ENCODE results near the gene CES1. TPM values are rescaled to one million over a fixed set of nuclear protein-coding genes. Genes with fewer than 3 reads are reported as not detected.

Gene CES1
- total and polyA plus RNA-seq, 10 of the 15 experiments (the other 5 are each of a cell fraction or from before 2014, with no cell fraction given): 0.08 to 0.69 (median 0.27) TPM; not detected in 6

DNA sequence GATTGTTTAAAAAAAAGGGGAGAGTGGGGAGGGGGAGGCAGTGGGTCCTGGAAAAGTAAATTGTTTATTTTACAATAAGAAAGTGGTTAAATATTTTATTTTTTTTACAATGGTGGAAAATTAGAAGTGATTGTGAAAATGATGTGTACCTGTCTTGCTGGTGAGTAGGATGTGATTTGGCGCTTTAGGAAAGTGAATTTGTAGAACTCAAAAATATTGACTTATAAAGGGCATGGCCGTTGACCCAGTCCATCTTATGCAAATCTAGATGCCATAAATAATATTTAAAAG lies 10.2 kb upstream of the CES1 start (continued):
- no peak for TF ChIP-seq NRF1 (conservative IDR thresholded peaks at IDR 0.05; ENCODE audit: low read depth, low read length)
- TF ChIP-seq, protein P1, sequence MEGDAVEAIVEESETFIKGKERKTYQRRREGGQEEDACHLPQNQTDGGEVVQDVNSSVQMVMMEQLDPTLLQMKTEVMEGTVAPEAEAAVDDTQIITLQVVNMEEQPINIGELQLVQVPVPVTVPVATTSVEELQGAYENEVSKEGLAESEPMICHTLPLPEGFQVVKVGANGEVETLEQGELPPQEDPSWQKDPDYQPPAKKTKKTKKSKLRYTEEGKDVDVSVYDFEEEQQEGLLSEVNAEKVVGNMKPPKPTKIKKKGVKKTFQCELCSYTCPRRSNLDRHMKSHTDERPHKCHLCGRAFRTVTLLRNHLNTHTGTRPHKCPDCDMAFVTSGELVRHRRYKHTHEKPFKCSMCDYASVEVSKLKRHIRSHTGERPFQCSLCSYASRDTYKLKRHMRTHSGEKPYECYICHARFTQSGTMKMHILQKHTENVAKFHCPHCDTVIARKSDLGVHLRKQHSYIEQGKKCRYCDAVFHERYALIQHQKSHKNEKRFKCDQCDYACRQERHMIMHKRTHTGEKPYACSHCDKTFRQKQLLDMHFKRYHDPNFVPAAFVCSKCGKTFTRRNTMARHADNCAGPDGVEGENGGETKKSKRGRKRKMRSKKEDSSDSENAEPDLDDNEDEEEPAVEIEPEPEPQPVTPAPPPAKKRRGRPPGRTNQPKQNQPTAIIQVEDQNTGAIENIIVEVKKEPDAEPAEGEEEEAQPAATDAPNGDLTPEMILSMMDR (IDR thresholded peaks at IDR 0.05 in 2 of 3, conservative IDR thresholded peaks at IDR 0.05 in 1 of 3; ENCODE audit: control insufficient read depth in 2 of 3, extremely low read depth in 1 of 3, insufficient read depth in 1 of 3, low read depth in 3 of 3, low read length in 3 of 3): no peak; a peak in 1 of 6 replicates

DNA sequence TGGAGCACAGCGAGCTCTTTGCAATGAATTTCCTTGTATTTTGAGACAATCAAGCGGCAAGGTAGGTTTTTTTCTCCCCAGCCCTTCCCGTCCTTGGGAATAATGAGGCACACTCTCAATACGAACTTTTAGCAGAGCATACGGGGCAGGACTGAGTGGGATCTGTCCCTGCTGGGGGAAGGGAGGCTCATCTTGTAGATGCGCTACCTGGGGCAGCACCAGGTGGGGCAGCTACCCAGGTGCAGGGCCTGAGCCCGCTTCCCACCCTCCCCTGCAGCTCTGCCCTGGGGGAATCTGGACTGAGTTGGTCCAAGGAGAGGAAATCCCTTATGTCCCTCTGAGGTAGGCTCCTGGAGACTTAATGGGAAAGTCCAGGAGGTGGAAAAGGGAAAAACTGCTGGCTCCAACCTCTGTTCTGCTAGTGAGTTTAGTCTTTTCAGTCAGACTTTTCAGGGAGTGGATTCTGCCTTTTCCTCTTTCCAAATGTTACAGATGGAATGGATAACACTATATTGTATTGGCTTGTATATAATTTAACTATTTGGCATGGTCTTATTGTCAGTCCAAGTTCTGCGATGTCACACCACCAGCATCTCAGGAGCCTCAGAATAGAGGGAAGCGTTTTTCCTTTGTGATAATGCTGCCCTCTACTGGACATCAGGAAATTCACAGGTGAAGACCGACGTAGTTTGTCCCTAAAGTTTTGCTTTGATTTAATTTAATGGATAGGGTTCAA lies 9.6 kb upstream of the CES1 start:
- no peaks in the 10 kb centered on the region for H3K79me2 ChIP-seq (ENCODE audit: control insufficient read depth, insufficient read depth, low read length)
- TF ChIP-seq HCFC1 (IDR thresholded peaks at IDR 0.05; ENCODE audit: low read length): no peak
- TF ChIP-seq, protein P1 (IDR thresholded peaks at IDR 0.05 in 2 of 3, conservative IDR thresholded peaks at IDR 0.05 in 1 of 3; ENCODE audit: control insufficient read depth in 2 of 3, extremely low read depth in 1 of 3, insufficient read depth in 1 of 3, low read depth in 3 of 3, low read length in 3 of 3): peak; percentile 55 to 73 (median 58)
- peak; percentile 65; the same call in 1 of the 2 replicates for TF ChIP-seq SMC3 (IDR thresholded peaks at IDR 0.05; ENCODE audit: borderline replicate concordance, low read length)
- TF ChIP-seq CREB1 (IDR thresholded peaks at IDR 0.05; ENCODE audit: low read depth): no peak
- TF ChIP-seq RAD21 (IDR thresholded peaks at IDR 0.05; ENCODE audit: insufficient read depth, low read depth, low read length): peak; percentile 84
- ATAC-seq: peak; percentile 78
- FAIRE-seq: peak; percentile 73
- ChIA-PET RAD21 (ENCODE audit: unreplicated experiment) (interaction anchor here (1.6 to 2.1 kb wide), 3 partner anchors 130 to 378 kb away, joined by 3 to 9 read pairs (median 6); no protein-coding TSS in a partner anchor), SMC1A (ENCODE audit: uncharacterized antibody, unreplicated experiment) (interaction anchor here (0.5 to 2.4 kb wide), 5 partner anchors 128 to 859 kb away, joined by 3 to 10 read pairs (median 4); no protein-coding TSS in a partner anchor), CTCF (interaction anchor here (0.6 to 3.5 kb wide), 4 partner anchors 16 to 476 kb away, joined by 3 to 37 read pairs (median 12); no protein-coding TSS in a partner anchor), POLR2A (no interaction called here)
- no peak overlapping the region for H3K4me3 ChIP-seq
- no peak overlapping the region for H3K27ac ChIP-seq (ENCODE audit: control insufficient read depth, insufficient read depth)
- in situ Hi-C loops (cut with MboI): loop anchor here (5.0 kb wide), 2 partner anchors 130 to 375 kb away; no protein-coding TSS in a partner anchor
- intact Hi-C loops (cut with micrococcal nuclease; ENCODE audit: unreplicated experiment): loop anchor here (1.0 kb wide), 2 partner anchors 130 to 377 kb away; no protein-coding TSS in a partner anchor
- no peaks in the 10 kb centered on the region for H3K4me1 ChIP-seq (ENCODE audit: control insufficient read depth, insufficient read depth, low read length)
- H4K20me1 ChIP-seq (ENCODE audit: control insufficient read depth, insufficient read depth): no peaks in the 10 kb centered on the region
- H3K36me3 ChIP-seq (ENCODE audit: control insufficient read depth in 2 of 2, insufficient read depth in 2 of 2, low read length in 1 of 2): no peaks in the 10 kb centered on the region
- no TSS peak for BruUV-seq (replicated peaks)
- 36% methylated on average over 11 of the region's 11 CpGs for WGBS (ENCODE audit: insufficient coverage, insufficient replicate concordance, low lambda C conversion rate, missing lambda C conversion rate)
- no peak for DNase-seq (ENCODE audit: low read depth, low spot score)
- no peaks in the 10 kb centered on the region for H3K9me3 ChIP-seq (replicated peaks; ENCODE audit: control insufficient read depth, insufficient read depth, low read length)
- H3K9ac ChIP-seq (ENCODE audit: control insufficient read depth, insufficient read depth, low read length): no peak overlapping the region
- no peak overlapping the region for H2AFZ ChIP-seq (ENCODE audit: control insufficient read depth, low read depth, low read length)
- no peak overlapping the region for H3K4me2 ChIP-seq (ENCODE audit: control insufficient read depth, insufficient read depth)
- H3K27me3 ChIP-seq (replicated peaks in 1 of 2; ENCODE audit: control insufficient read depth in 2 of 2, insufficient read depth in 2 of 2, low read length in 1 of 2): no peaks in the 10 kb centered on the region
